Fibroblast of lung (primary cell): ENCODE results near the gene S100A14.
A peak's percentile ranks its signal among the peaks of the same experiment; 100 is the strongest.

Experiments
- CTCF ChIP-seq, 2 donors: IDR thresholded peaks in 1 of 2; conservative IDR thresholded peaks in 1 of 2; 1 replicate in 1 of 2; 2 replicates in 1 of 2; pipeline ENCODE4 v1.5.1; 2011 to 2012; ENCODE audit warnings: low read length in 2 of 2, control low read depth in 1 of 2, inconsistent platforms in 1 of 2, low read depth in 1 of 2, mild to moderate bottlenecking in 1 of 2
- EZH2 ChIP-seq: IDR thresholded peaks from 2 replicates; pipeline ENCODE4 v1.5.1; 2012; ENCODE audit warnings: low read length, control low read depth, mild to moderate bottlenecking; ENCODE audit errors: missing control alignments

GRCh38 chr1:153572569-153573015 lies 43.5 kb downstream of the S100A14 start:
- TF ChIP-seq CTCF (conservative IDR thresholded peaks at IDR 0.05 in 1 of 2, IDR thresholded peaks at IDR 0.05 in 1 of 2; ENCODE audit: low read depth in 1 of 2, low read length in 2 of 2) (peak; percentile 87 to 95), EZH2 (no peak)
